Uterus (tissue), 2 donors: ENCODE measurements around the gene SHKBP1.

Experiments
- CTCF ChIP-seq, 4 experiments: fragments of 200-600 bp in 2 of 4; fragments of 450-650 bp in 2 of 4; sonication (generic) in 2 of 4; IDR thresholded peaks; one replicate each; pipeline ENCODE4 v1.5.1; 2016 to 2019; ENCODE audit warnings: antibody characterized with exemption in 4 of 4, mild to moderate bottlenecking in 2 of 4, moderate library complexity in 1 of 4
- POLR2A ChIP-seq, 2 donors: fragments of 450-650 bp; IDR thresholded peaks; one replicate each; pipeline ENCODE4 v1.6.1; 2016; ENCODE audit warnings: antibody characterized with exemption in 2 of 2, mild to moderate bottlenecking in 1 of 2, moderate library complexity in 1 of 2

GRCh38 chr19:40571005-40571318 lies 5.7 kb upstream of the SHKBP1 start:
- TF ChIP-seq CTCF (IDR thresholded peaks at IDR 0.05) (no peak), POLR2A (IDR thresholded peaks at IDR 0.05) (no peak)
